NB4 (cell line): ENCODE measurements around the gene LRMDA.

Experiments used
- DNase-seq: peaks from one replicate; pipeline ENCODE4 v3.0.0; 2010; ENCODE audit warnings: low read depth
- H3K4me3 ChIP-seq: one replicate; pipeline ENCODE4 v1.5.1; 2011; ENCODE audit warnings: mild to moderate bottlenecking, low read depth, low read length, moderate library complexity
- CTCF ChIP-seq: IDR thresholded peaks from one replicate; pipeline ENCODE4 v1.5.1; 2012; ENCODE audit warnings: low read depth, low read length
- MAX ChIP-seq: IDR thresholded peaks from 2 replicates; pipeline ENCODE4 v1.6.1; 2011; ENCODE audit warnings: low read depth, low read length
- MYC ChIP-seq: IDR thresholded peaks from 2 replicates; pipeline ENCODE4 v1.6.1; 2011; ENCODE audit warnings: low read depth, low read length
- POLR2A ChIP-seq: IDR thresholded peaks from 2 replicates; pipeline ENCODE4 v1.6.1; 2011; ENCODE audit warnings: mild to moderate bottlenecking; ENCODE audit not compliant: insufficient read length; ENCODE audit errors: extremely low read depth

LRMDA gene

GRCh38 chr10:75417522-75417927 is 13.9 kb upstream of the LRMDA start:
- no peak overlapping the region for H3K4me3 ChIP-seq
- no peak for DNase-seq
- TF ChIP-seq CTCF (no peak), MAX (no peak), POLR2A (no peak), MYC (no peak)

GRCh38 chr10:75418293-75418692 is 13.1 kb upstream of the LRMDA start:
- TF ChIP-seq CTCF (no peak), MYC (no peak), POLR2A (no peak), MAX (no peak)
- no peak overlapping the region for H3K4me3 ChIP-seq
- no peak for DNase-seq

GRCh38 chr10:75418712-75419111 is 12.7 kb upstream of the LRMDA start:
- no peak overlapping the region for H3K4me3 ChIP-seq
- no peak for DNase-seq
- no peak for TF ChIP-seq MAX
- no peak for TF ChIP-seq MYC
- no peak for TF ChIP-seq CTCF
- TF ChIP-seq POLR2A: no peak

GRCh38 chr10:75422913-75423312 is 8.5 kb upstream of the LRMDA start:
- H3K4me3 ChIP-seq: no peak overlapping the region
- no peak for TF ChIP-seq CTCF
- TF ChIP-seq POLR2A: no peak
- no peak for TF ChIP-seq MAX
- TF ChIP-seq MYC: no peak
- no peak for DNase-seq

- H3K4me3 ChIP-seq: no peak overlapping the region
- TF ChIP-seq MYC: no peak
- no peak for TF ChIP-seq CTCF
- TF ChIP-seq POLR2A: no peak
- TF ChIP-seq MAX: no peak
Observed at GRCh38 chr10:75424571-75424970, 6.9 kb upstream of the LRMDA start.

More at GRCh38 chr10:75424571-75424970, 6.9 kb upstream of the LRMDA start:
- no peak for DNase-seq
